Parathyroid adenoma (tissue), 2 donors: ENCODE measurements around the gene UGT1A1.

Experiments used
- H2AFZ ChIP-seq: fragments of 300-600 bp; sonication (generic); one replicate; pipeline ENCODE4 v1.7.0; 2017; ENCODE audit warnings: antibody characterized with exemption, mild to moderate bottlenecking
- H3K27ac ChIP-seq: fragments of 300-600 bp; sonication (generic); one replicate; pipeline ENCODE4 v1.7.0; 2017
- H3K27me3 ChIP-seq: fragments of 300-600 bp; sonication (generic); one replicate; pipeline ENCODE4 v1.7.0; 2017; ENCODE audit warnings: low read length; ENCODE audit not compliant: control insufficient read depth, insufficient read depth
- H3K36me3 ChIP-seq: fragments of 300-600 bp; sonication (generic); one replicate; pipeline ENCODE4 v1.7.0; 2017; ENCODE audit warnings: low read length; ENCODE audit not compliant: control insufficient read depth, insufficient read depth
- H3K4me1 ChIP-seq: fragments of 300-600 bp; sonication (generic); one replicate; pipeline ENCODE4 v1.7.0; 2017; ENCODE audit warnings: control low read depth
- H3K4me2 ChIP-seq: fragments of 300-600 bp; sonication (generic); one replicate; pipeline ENCODE4 v1.7.0; 2017; ENCODE audit warnings: low read length
- H3K4me3 ChIP-seq: fragments of 300-600 bp; sonication (generic); one replicate; pipeline ENCODE4 v1.7.0; 2017; ENCODE audit warnings: low read depth, low read length
- H3K79me2 ChIP-seq: fragments of 300-600 bp; sonication (generic); one replicate; pipeline ENCODE4 v1.7.0; 2017; ENCODE audit warnings: control low read depth
- H3K9ac ChIP-seq: fragments of 300-600 bp; sonication (generic); one replicate; pipeline ENCODE4 v1.7.0; 2017; ENCODE audit warnings: mild to moderate bottlenecking
- H3K9me3 ChIP-seq: fragments of 300-600 bp; sonication (generic); one replicate; pipeline ENCODE4 v1.7.0; 2017; ENCODE audit warnings: low read length; ENCODE audit not compliant: control insufficient read depth
- CTCF ChIP-seq: fragments of 300-600 bp; sonication (generic); IDR thresholded peaks from one replicate; pipeline ENCODE4 v1.7.0; 2017; ENCODE audit warnings: antibody characterized with exemption, mild to moderate bottlenecking
- donor health status: primary hyperparathyroidism.

Gene UGT1A1

GRCh38 chr2:233801357-233802131, 41.5 kb downstream of the UGT1A1 start:
- no peak for TF ChIP-seq CTCF
- no peak overlapping the region for H3K9ac ChIP-seq
- no peak overlapping the region for H2AFZ ChIP-seq
- H3K36me3 ChIP-seq, result no peaks in the 10 kb centered on the region
- H3K79me2 ChIP-seq, result no peaks in the 10 kb centered on the region
- no peaks in the 10 kb centered on the region for H3K4me1 ChIP-seq
- no peaks in the 10 kb centered on the region for H3K9me3 ChIP-seq
- H3K4me2 ChIP-seq, result no peak overlapping the region
- no peak overlapping the region for H3K27ac ChIP-seq
- no peak overlapping the region for H3K4me3 ChIP-seq
- H3K27me3 ChIP-seq, result no peaks in the 10 kb centered on the region

- no peaks in the 10 kb centered on the region for H3K79me2 ChIP-seq
- H3K9ac ChIP-seq, result no peak overlapping the region
- no peak overlapping the region for H2AFZ ChIP-seq
- no peaks in the 10 kb centered on the region for H3K36me3 ChIP-seq
- no peak overlapping the region for H3K4me2 ChIP-seq
- H3K4me3 ChIP-seq, result no peak overlapping the region
- no peaks in the 10 kb centered on the region for H3K4me1 ChIP-seq
- H3K27me3 ChIP-seq, result no peaks in the 10 kb centered on the region
- no peak overlapping the region for H3K27ac ChIP-seq
- no peak for TF ChIP-seq CTCF
- no peaks in the 10 kb centered on the region for H3K9me3 ChIP-seq
These were observed 42.2 kb downstream of the UGT1A1 start for GRCh38 chr2:233802132-233802815.

- no peaks in the 10 kb centered on the region for H3K9me3 ChIP-seq
- H3K27me3 ChIP-seq, result no peaks in the 10 kb centered on the region
- H3K4me2 ChIP-seq, result no peak overlapping the region
- no peak overlapping the region for H2AFZ ChIP-seq
- no peak for TF ChIP-seq CTCF
- H3K9ac ChIP-seq, result no peak overlapping the region
- H3K4me3 ChIP-seq, result no peak overlapping the region
- H3K79me2 ChIP-seq, result no peaks in the 10 kb centered on the region
- no peaks in the 10 kb centered on the region for H3K4me1 ChIP-seq
- no peaks in the 10 kb centered on the region for H3K36me3 ChIP-seq
- no peak overlapping the region for H3K27ac ChIP-seq
These were observed 43.3 kb downstream of the UGT1A1 start for GRCh38 chr2:233803292-233803911.

- no peak overlapping the region for H3K4me3 ChIP-seq
These were observed 43.9 kb downstream of the UGT1A1 start for GRCh38 chr2:233803994-233804393.

More at GRCh38 chr2:233803994-233804393, 43.9 kb downstream of the UGT1A1 start:
- TF ChIP-seq CTCF, result no peak
- Histone ChIP-seq H3K4me2 (no peak overlapping the region), H3K9ac (no peak overlapping the region), H2AFZ (no peak overlapping the region), H3K4me1 (no peaks in the 10 kb centered on the region), H3K36me3 (no peaks in the 10 kb centered on the region), H3K27ac (no peak overlapping the region), H3K9me3 (no peaks in the 10 kb centered on the region), H3K27me3 (no peaks in the 10 kb centered on the region), H3K79me2 (no peaks in the 10 kb centered on the region)
